Stimulated activated CD4-positive, alpha-beta T cell treated with anti-CD3 and anti-CD28 coated beads, Interleukin-12 subunit alpha, Interleukin-12 subunit beta, amount 100 ng/mL, for 24 hours (primary cell): ENCODE data around the gene KRTAP5-4.
"Not testable (repeated sequence)": the region's sequence is repeated elsewhere in the genome, so short reads cannot be mapped to it uniquely, and the experiment has no call there.

ENCODE experiments used
- DNase-seq, 2 experiments: peaks; one replicate each; pipeline ENCODE4 v3.0.0-alpha.2; 2020; ENCODE audit warnings: low read depth in 2 of 2

KRTAP5-4 gene

GRCh38 chr11:1637628-1638027 is 15.7 kb upstream of the KRTAP5-4 start:
- no peak for DNase-seq

- DNase-seq: no peak
Measured at GRCh38 chr11:1636291-1636950, 14.5 kb upstream of the KRTAP5-4 start.

- no peak for DNase-seq
Measured at GRCh38 chr11:1633864-1634263, 11.9 kb upstream of the KRTAP5-4 start.

- DNase-seq: no peak
Measured at GRCh38 chr11:1632053-1632714, 10.2 kb upstream of the KRTAP5-4 start.

GRCh38 chr11:1631066-1631568 is 9.2 kb upstream of the KRTAP5-4 start:
- DNase-seq: no peak

- DNase-seq: no peak
Measured at GRCh38 chr11:1630271-1630670, 8.3 kb upstream of the KRTAP5-4 start.

GRCh38 chr11:1629326-1630185 is 7.6 kb upstream of the KRTAP5-4 start, which contains the start of gene KRTAP5-5:
TSS of gene KRTAP5-5 (plus strand) at chr11:1629775. CDS start at chr11:1629841, 66 bp downstream.
- no peak for DNase-seq

GRCh38 chr11:1628506-1629325 is 6.8 kb upstream of the KRTAP5-4 start:
- peak; percentile 38 to 55 for DNase-seq

- DNase-seq: no peak
Measured at GRCh38 chr11:1625541-1625940, 3.6 kb upstream of the KRTAP5-4 start.

GRCh38 chr11:1624621-1625020 is 2.7 kb upstream of the KRTAP5-4 start:
- DNase-seq: no peak

GRCh38 chr11:1623716-1624115 is 1.8 kb upstream of the KRTAP5-4 start:
- DNase-seq: no peak

GRCh38 chr11:1619449-1619848 is 2.5 kb downstream of the KRTAP5-4 start:
- DNase-seq: no peak

- DNase-seq: no peak
Measured at GRCh38 chr11:1618231-1618630, 3.7 kb downstream of the KRTAP5-4 start.

GRCh38 chr11:1608363-1608762 is 13.6 kb downstream of the KRTAP5-4 start, which contains the start of gene KRTAP5-3:
TSS of gene KRTAP5-3 (minus strand) at chr11:1608463. CDS start at chr11:1608385, 78 bp downstream.
- DNase-seq: no peak

- not testable (repeated sequence) for DNase-seq
Measured at GRCh38 chr11:1607901-1608300, 14.0 kb downstream of the KRTAP5-4 start.

GRCh38 chr11:1607156-1607845 is 14.6 kb downstream of the KRTAP5-4 start:
- not testable (repeated sequence) for DNase-seq

GRCh38 chr11:1605923-1606322 is 16.0 kb downstream of the KRTAP5-4 start:
- not testable (repeated sequence) for DNase-seq

GRCh38 chr11:1604711-1605110 is 17.2 kb downstream of the KRTAP5-4 start:
- DNase-seq: no peak

- no peak for DNase-seq
Measured at GRCh38 chr11:1604181-1604580, 17.8 kb downstream of the KRTAP5-4 start.

GRCh38 chr11:1603629-1604028 is 18.3 kb downstream of the KRTAP5-4 start:
- DNase-seq: no peak

GRCh38 chr11:1601663-1602062 is 20.3 kb downstream of the KRTAP5-4 start:
- DNase-seq: not testable (repeated sequence)
